Prostate gland (tissue), 2 donors: Measurements from ENCODE around the gene ARMC3.

ENCODE experiments used
- CTCF ChIP-seq, 4 experiments: fragments of 200-600 bp in 2 of 4; fragments of 450-650 bp in 2 of 4; sonication (generic) in 2 of 4; IDR thresholded peaks; 1 replicate in 3 of 4; 2 replicates in 1 of 4; pipeline ENCODE4 v1.5.1; 2016 to 2019; ENCODE audit warnings: antibody characterized with exemption in 4 of 4, mild to moderate bottlenecking in 2 of 4, moderate library complexity in 2 of 4
- POLR2AphosphoS5 ChIP-seq: sonication (generic); formaldehyde crosslinking; IDR thresholded peaks from one replicate; pipeline ENCODE4 v1.6.1; 2017; ENCODE audit warnings: antibody characterized with exemption

GRCh38 chr10:22997096-22997495 lies 69.2 kb downstream of the ARMC3 start:
- no peak for TF ChIP-seq POLR2AphosphoS5
- TF ChIP-seq CTCF (IDR thresholded peaks at IDR 0.05), result no peak
